Activated CD4-positive, alpha-beta T cell treated with anti-CD3 and anti-CD28 coated beads for 1 hour (primary cell): ENCODE data around the gene KRTAP6-2.

ENCODE experiments used
- DNase-seq: peaks from one replicate; pipeline ENCODE4 v3.0.0-alpha.2; 2020

The KRTAP6-2 gene

GRCh38 chr21:30563630-30564029, 35.1 kb downstream of the KRTAP6-2 start:
- DNase-seq = no peak

GRCh38 chr21:30563072-30563471, 35.6 kb downstream of the KRTAP6-2 start:
- no peak for DNase-seq

GRCh38 chr21:30561957-30562356, 36.7 kb downstream of the KRTAP6-2 start:
- no peak for DNase-seq

GRCh38 chr21:30561264-30561895, 37.3 kb downstream of the KRTAP6-2 start, which contains the start of gene KRTAP19-7:
TSS of gene KRTAP19-7 (minus strand) at chr21:30561314. CDS start at chr21:30561289, 25 bp downstream.
- no peak for DNase-seq

- no peak for DNase-seq
These were observed 43.6 kb downstream of the KRTAP6-2 start for GRCh38 chr21:30555095-30555494.

GRCh38 chr21:30552782-30553181, 45.9 kb downstream of the KRTAP6-2 start:
- DNase-seq = no peak
